DMS153 treated with DMSO at 0.1 percent for 48 hours (cell line): ENCODE results near the gene USP36.
"Not testable (repeated sequence)": the region's sequence is repeated elsewhere in the genome, so short reads cannot be mapped to it uniquely, and the experiment has no call there.

Experiments used
- DNase-seq: peaks from one replicate; lab custom pipeline; 2025; ENCODE audit not compliant: unreplicated experiment; lab: John Stamatoyannopoulos, UW

The USP36 gene

DNA sequence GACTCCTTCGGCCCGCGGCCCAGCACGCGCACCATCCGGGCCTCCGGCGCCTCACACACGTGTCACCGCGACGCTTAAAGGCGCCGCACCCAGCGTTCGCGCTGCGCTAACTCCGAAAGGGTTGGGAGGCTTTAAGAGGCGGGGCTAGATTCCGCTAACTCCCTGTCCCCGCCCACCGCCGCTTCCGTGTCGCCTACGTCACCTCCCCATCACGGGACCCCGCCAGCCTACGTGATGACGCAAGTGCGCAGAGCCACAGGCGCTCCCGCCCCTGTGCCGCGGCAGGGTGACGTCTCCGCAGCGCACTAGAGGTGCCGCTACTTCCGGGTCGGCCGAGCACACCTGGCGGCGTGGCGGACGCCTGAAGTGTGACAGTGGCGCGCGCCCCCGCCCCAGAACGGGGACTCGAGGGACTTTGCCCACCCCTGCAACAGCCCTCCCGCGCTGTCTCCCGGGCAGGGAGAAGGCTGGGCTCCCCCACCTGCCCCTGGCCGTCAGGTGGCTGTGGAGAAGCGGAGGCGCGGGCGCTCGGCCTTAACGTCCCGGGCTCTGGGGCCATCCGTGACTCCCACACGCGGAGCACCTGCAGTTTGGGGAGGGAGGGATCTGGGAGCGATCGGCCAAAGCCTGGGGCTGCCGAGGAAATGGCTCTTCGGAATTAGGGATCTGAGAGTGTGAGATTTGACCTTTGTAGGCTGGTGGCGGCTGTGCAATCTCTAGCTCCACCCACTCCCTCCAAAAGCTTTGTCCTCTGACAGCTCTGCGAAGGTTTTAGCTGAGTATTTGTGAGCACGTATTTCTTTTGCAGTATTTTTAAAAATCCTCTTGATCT lies at the start of gene USP36:
TSS of gene USP36 (minus strand) at position 35 of the 832 bp plus-strand sequence. CDS start 4,451 bp downstream, outside the sequence.
- DNase-seq = peak; percentile 96

DNA sequence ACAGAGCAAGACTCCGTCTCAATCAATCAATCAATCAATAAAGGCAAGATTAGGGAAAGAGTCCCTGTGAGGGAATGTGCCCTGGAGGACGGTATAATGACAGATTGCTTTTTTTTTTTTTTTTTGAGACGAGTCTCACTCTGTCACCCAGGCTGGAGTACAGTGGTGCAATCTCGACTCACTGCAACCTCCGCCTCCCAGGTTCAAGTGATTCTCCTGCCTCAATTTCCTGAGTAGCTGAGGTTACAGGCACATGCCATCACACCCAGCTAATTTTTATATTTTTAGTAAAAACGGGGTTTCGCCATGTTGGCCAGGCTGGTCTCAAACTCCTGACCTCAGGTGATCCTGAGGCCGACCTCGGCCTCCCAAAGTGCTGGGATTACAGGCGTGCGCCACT lies 49.5 kb upstream of the USP36 start:
- not testable (repeated sequence) for DNase-seq

DNA sequence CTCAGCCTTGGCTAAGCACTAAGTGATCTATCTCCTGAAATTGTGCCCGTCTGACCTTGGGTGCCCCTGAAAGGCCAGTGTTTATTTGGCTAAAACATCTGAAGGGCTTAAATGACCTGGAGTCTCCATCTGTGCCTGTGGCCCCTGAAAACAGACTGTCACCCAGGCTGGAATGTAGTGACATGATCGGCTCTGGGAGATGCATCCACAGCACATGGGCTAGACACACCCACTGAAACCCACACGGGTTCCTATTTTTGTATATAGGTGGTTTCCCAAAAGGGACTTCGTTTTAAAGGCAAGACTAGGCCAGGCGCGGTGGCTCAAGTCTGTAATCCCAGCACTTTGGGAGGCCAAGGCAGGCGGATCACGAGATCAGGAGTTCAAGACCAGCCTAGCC lies 48.9 kb upstream of the USP36 start:
- no peak for DNase-seq

DNA sequence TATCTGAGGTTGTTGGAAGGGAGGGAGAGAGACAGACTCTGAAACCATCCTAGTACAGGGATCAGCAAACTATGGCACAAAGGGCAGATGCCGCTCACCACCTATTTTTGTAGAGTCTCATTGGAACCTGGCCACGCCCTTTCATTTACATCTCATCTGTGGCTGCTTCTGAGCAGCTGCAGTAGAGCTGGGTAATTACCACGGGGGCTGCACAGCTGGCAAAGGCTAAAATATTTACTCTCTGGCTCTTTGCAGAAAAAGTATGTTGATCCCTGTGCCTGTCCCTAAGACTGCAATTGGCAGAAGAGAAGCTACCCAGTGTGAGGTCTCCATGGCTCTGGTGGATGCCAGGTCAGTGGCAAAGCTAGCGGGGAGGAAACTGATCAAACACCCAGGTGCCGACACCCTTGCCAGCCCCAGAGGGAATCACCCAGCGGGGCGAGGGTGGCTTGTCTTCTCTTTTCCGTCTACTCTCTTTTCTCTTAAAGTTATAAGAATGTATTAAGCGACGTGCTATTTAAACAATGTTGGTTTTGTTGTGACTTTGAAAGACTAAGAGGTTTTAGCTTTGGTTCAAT lies 48.4 kb upstream of the USP36 start:
- no peak for DNase-seq

DNA sequence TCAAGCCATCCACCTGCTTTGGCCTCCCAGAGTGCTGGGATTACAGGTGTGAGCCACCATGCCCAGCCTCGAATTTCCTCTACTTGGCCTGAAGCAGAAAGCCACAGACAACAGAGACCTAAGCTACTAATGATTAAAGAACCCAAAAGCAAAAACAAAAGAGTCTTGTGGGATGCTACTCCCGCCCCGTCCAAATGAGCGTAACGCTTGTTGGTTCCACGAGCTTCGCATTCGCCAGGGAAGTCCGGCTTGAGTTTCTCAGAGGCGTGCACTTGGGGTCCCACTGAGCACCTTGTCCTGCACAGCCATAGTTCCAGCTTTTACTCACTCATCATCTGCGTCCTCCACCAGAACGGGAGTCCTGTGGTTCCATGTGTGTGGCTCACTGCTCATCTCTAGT lies 46.3 kb upstream of the USP36 start:
- DNase-seq = no peak

DNA sequence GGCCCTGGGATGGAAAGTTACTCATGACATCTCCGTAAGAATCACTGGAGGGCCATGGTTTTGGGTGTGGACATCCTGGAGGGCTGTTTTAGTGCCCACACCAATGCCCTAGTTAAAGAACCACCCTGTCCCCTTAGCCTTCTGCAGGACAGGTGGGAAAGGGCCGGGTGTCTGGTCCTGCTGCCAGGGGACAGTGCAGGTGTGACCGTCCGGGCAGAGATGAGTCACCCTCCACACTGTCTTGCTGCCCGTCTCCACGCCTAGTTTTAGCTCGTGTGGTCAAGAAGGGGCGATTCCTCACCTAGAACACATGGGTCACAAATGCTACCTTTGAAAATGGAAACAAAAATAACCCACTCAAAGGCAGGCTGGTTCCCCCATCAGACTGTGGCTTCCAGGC lies 45.3 kb upstream of the USP36 start:
- DNase-seq = no peak

DNA sequence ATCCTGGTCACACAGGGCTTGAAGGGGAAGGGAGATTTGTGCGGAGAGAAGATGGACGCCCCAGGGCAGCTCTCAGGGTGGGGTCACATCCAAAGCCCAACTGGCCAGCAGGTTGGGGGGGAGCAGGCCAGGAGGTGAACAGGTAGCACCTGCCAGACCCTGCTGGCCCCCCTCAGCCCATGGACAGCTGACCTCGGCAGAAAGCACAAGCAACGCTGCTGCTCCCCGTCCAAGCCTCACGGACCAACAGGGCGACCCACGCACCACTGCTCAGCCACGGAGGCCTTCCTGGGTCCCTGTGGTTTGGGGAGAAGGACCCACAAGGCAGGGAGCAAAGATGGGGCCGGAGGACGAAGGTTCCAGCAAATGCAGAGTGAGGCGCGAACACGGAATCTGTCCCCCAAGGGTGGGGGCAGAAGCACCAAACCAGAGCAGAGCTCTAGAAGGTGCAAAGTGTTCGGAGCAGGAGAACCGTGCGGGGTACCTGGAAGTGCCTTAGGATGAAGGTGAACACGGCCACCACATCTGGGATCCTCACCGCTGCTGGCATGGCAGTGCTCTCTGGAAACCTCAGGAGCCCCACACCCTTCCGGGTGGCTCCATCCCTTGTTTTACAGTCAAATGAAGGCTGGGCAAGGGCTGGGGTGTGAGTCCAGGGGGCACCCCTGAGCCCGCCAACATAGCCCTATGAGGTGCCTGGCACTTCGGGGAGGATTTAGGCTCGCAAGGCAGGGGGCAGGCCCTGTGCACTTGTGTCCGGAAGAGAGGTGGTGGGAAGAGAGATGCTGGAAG lies 44.5 kb upstream of the USP36 start:
- DNase-seq = no peak

DNA sequence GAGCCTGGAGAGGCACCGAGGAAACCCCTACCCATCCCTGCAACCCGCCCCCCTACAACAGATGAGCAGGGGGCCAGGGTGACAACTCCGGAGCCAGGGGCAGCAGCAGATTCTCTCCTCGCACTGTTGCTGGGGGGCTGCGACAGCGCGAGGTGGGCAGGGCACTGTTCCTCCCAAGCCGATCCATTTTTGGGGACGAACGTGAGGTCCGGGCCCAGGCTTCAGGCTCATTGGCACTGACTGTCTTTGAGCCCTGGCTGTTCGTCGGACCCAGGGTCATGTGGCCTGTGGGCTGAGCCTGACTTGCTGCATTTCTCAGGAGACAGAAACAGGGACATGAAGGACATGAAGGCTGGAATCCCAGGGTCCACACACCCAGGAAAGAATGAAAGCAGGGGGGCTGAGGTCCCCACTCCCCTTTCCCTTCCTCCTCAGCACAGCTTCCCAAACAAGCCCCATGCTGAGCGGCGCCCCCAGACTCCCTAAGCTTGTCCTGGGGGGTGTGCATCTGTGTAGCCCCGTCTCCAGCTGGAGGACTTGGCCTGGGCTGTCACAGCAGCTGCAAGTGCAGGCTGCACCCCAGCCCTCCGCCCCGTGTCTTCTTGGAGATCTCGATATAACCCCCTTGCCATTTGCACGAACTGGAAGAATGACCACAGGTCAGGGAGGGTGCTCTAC lies 43.7 kb upstream of the USP36 start:
- no peak for DNase-seq

DNA sequence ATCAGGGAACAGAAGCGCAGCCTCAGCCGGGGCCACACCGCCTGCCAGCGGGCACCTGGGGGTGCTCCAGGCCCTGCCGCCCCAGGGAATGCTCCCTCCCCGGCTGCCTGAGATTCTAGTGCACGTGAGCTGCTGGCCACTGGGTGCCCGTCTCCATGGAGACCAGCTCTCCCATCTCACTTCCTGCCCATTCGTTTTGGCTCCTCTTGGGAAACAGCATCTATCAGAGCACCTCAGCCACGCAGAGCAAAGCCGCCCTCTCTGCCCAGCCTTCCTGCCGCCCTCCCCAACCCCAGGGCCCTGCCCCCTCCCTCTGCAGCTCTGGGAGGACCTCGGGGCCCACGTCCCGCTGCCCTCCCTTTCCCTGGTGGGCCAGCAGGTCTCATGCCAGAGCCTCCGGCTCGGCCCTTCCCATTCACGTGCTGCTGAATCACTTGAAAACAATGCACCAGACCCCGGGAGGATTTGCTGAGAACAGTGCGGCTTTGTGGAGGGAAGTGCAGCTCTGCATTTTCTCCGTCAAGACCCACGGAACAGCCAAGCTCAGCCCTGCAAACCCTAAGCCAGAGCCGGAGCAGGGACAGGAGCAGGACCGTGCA lies 43.0 kb upstream of the USP36 start:
- peak; percentile 61 for DNase-seq

DNA sequence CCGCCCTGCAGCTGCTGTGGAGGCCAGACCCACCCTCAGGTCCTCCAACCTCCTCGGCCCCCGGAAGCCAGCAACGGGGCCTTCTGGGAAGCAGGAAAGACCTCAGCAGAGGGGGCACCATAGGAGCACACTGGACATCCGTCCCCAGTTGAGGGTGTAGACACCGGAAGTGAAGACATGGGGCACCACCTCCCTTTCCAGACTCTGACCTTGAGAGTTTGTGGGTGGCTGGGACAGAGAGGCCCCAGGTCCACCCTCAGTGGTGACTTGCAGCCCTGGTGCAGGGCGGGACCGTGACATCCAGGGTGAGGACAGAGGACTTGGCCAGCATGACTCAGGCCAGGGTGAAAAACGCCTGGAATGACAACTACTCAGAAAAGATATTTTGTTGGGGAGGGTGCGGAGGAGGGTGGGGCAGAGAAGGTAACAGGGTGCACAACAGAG lies 42.5 kb upstream of the USP36 start:
- no peak for DNase-seq

DNA sequence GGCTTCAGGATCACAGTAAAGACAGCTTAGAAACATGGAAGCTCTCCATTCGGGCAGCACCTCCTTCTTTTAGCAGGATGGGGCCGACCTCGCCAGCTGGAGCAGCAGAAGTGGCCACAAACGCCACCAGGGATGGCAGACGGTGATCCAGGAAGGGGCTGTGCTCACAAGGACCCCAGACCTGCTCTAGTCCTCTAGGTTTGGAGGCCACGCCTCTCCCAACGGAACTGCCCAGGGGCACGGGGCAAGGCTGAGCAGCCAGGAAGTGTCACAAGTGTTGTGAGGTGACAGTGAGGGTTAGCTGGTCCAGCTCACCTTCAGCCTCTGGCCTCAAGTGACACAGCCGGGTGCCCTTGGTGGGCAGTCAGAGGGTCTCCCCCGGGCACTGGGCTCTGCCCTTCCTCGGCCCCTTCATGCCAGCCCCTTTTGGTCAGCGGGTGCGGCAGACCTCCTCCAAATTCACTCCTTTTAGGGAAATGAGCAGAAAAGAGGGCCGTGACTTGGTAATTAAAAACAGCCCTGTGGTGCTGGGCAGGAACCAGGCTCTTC lies 42.0 kb upstream of the USP36 start:
- DNase-seq = no peak

DNA sequence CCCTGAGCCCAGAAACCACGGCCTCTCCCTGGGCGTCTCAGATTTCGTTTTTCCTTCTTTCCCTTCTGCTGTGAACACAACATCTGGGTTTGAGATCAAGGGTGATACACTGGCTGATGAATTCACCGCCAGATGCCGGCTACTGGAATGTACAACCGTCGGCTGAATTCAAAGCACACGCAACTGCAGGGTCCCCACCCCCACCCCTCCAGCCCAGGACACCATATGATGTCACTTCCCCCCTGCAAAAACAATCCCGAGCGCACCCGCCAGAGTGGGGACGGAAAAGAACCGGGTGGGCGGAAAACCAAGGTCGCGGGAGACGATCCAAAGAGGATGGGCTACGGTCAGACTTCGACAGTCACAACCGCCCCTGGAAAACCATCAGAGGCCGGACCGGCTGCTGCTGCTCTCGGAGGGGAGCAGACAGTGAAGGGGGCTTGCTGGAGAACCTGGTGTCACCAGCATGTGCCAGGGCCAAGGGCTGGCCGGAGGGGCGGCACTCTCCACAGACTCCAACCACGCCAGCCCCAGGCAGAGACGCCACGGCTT lies 39.1 kb upstream of the USP36 start:
- DNase-seq = no peak

DNA sequence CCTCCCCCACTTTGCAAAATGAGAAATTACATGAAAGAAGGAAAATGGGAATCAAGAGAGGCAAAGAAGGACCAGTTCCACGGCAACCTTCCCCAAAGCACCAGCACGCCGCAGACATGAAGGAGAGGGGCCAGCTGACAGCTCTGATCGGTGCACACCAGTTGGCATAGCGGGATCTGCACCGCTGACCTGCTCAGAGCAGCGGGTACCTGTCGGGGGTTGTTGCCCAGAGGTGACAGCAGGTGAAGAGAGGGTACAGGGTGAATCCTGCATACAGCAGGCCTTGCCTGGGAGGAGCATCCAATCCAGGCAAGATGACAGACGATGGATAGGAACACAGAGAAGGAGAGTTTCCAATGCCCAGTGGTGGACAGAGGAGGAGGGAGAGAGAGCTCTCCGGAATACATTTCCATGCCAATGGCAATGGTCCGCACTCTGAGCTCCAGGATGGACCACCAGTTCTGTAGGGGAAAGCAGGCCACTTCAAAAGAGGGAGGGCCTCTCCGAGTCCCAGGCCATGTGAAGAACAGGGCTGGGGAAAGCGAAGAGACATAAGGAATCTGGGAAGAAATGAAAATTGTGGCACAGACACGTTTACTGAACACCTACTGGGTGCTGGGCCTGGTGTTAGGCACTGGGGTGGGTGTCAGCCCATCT lies 38.4 kb upstream of the USP36 start:
- DNase-seq = no peak

DNA sequence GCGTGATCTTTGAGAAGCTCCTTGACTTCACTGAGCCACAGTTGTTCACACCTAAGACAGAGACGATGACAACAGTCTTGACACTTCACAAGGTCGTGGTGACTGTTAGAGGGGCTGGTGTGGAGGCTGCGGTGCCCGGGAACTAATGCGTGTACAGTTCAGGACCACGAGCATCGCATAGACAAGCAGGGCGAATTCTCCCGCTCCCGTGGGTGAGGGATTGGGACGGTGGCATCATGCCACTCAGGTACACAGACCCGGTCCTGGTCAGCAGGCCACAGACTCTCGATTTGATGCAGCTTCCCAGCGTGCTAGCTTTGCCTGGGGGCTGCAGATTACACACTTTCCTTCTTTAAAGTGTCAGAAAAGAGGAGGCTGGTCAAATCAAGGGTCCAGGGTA lies 37.6 kb upstream of the USP36 start:
- no peak for DNase-seq

DNA sequence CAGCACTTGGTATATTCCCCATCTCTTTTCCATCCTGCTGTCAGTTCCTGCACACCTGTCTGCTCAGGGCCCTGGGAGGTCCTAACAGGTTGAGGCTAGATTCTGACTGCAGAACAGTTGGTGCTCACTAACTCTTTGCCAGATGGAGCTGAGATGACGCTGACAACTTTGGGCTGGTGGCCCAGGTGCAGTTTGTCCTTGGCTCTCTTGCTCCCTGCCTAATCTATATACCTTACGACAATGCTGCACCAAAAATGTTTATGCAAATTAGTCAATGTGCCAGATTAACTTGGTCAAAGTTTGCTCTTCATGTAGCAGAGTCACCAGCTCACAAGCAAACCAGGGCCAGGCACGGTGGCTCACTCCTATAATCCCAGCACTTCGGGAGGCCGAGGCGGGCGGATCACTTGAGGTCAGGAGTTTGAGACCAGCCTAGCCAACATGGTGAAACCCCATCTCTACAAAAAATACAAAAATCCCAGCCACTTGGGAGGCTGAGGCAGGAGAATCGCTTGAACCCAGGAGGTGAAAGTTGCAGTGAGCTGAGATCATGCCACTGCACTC lies 36.4 kb upstream of the USP36 start:
- DNase-seq = not testable (repeated sequence)

DNA sequence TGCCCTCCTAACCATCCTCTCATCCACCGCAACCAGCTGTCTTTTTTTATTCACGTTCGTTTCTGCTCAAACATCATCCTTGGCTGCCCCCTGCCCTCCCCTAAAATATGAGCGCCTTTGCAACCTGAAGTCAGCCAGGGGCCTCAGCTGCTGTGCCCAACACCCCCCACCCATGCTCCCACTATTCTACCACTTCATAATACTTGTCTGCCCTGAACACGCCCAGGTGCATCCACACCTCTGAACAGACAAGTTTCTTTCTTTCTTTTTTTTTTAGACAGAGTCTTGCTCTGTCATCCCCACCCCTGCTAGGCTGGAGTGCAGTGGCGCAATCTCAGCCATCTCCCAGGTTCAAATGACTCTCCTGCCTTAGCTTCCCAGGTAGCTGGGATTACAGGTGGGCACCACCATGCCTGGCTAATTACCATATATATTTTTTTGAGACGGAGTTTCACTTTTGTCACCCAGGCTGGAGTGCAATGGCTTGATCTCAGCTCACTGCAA lies 35.5 kb upstream of the USP36 start:
- no peak for DNase-seq

DNA sequence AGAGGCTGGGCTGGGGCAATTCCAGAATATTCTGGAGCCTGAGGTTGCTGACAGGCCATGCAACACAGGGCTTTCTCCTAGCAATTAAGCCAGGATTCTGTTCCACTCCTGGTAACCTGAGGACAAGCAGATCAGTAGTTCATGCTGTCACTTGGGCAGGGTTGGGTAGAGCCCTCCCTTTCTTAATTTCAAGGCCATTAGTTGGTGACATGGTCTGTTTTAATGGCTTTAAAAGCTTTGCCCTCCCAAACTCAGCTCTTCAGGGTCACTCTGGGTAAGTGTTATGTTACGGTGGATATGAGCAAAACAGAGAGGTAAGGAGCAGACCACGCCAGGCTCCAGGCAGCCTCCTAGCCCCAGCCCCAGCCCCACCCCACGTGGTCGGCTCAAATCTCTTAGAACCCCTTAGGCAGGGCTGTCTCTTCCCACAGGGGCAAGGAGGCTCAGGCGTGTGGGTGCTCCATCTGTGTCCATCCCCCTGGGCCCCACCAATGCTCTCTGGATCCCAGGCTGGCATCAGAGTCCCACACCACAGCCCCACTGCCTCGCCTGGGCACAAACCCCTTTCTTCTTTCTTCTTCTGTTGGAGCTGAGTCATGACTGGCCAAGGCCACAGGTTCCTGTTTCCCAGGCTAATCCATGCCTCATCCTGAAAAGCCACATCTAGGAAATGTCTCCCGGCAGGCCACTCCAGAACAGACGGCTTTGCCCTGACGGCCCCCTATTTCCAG lies 34.9 kb upstream of the USP36 start:
- no peak for DNase-seq

DNA sequence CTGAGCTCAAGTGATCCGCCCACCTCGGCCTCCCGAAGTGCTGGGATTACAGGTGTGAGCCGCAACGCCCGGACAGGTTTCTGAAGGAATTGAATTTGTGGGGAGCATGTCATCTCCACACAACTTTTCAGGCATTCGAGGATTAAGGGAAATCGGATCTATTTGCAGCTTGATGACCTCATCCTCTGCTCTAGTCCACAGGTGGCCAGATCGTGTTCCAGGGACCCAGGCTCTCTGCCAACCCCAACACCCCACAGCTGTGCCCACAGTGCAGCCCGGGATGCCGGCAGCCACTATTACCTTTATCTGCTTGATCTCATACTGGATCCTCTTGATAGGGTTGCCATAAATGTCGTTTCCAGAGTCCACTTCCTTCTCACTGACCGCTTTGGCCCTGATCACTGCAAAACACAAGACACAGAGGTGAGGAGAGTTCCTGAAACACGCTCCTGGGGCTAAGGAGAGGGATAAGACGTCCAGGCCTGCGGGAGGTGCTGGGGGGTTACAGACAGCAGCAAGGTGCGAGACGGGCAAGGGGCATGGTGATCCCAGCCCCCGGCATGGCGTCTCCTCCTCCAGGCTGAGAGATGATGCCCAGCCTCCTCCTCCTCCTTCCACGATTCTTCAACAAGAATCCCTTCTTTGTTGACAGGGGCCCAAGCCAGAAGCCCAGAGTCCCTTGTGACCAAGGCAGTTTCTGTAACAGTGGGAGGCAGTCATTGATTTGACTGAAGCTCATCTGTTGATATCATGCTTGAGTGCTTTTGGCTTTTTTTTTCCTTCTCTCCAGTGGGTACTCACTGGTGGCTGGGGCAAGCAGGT lies 33.1 kb upstream of the USP36 start:
- no peak for DNase-seq
